Retinal pigment epithelial cell (primary cell): ENCODE results near the gene LRRC30.

Experiments
- DNase-seq: peaks from one replicate; pipeline ENCODE4 v3.0.0-alpha.2; 2010; ENCODE audit warnings: low read depth
- H3K4me3 ChIP-seq: 2 replicates; pipeline ENCODE4 v1.5.1; 2011; ENCODE audit warnings: mild to moderate bottlenecking, low read length, control low read depth, moderate library complexity
- CTCF ChIP-seq: conservative IDR thresholded peaks from 2 replicates; pipeline ENCODE4 v1.5.1; 2011; ENCODE audit warnings: low read depth, low read length, control low read depth, inconsistent platforms

LRRC30 gene

GRCh38 chr18:7256618-7257425, 25.9 kb downstream of the LRRC30 start:
- no peak for DNase-seq
- TF ChIP-seq CTCF: no peak

GRCh38 chr18:7257426-7257740, 26.5 kb downstream of the LRRC30 start:
- no peak for TF ChIP-seq CTCF
- H3K4me3 ChIP-seq: no peak overlapping the region

More at GRCh38 chr18:7256618-7257425, 25.9 kb downstream of the LRRC30 start:
- H3K4me3 ChIP-seq: no peak overlapping the region

GRCh38 chr18:7259475-7259874, 28.6 kb downstream of the LRRC30 start:
- no peak for DNase-seq
- no peak for TF ChIP-seq CTCF
- no peak overlapping the region for H3K4me3 ChIP-seq

More at GRCh38 chr18:7257426-7257740, 26.5 kb downstream of the LRRC30 start:
- no peak for DNase-seq

GRCh38 chr18:7261199-7261598, 30.3 kb downstream of the LRRC30 start:
- no peak for DNase-seq
- no peak for TF ChIP-seq CTCF
- no peak overlapping the region for H3K4me3 ChIP-seq

GRCh38 chr18:7267973-7268372, 37.1 kb downstream of the LRRC30 start:
- no peak for TF ChIP-seq CTCF
- no peak overlapping the region for H3K4me3 ChIP-seq
- no peak for DNase-seq

GRCh38 chr18:7269942-7270341, 39.1 kb downstream of the LRRC30 start:
- no peak for TF ChIP-seq CTCF
- DNase-seq: no peak
- no peak overlapping the region for H3K4me3 ChIP-seq
